GM20431 (cell line): ENCODE data around the gene HPS3.

Experiments
- in situ Hi-C: fragments of 300-500 bp; cut with MseI, MboI; formaldehyde crosslinking; loops from one replicate; pipeline ENCODE4 v1.15.0; 2020; ENCODE audit warnings: low sequenced_read_pairs; ENCODE audit not compliant: unreplicated experiment

HPS3 gene

DNA sequence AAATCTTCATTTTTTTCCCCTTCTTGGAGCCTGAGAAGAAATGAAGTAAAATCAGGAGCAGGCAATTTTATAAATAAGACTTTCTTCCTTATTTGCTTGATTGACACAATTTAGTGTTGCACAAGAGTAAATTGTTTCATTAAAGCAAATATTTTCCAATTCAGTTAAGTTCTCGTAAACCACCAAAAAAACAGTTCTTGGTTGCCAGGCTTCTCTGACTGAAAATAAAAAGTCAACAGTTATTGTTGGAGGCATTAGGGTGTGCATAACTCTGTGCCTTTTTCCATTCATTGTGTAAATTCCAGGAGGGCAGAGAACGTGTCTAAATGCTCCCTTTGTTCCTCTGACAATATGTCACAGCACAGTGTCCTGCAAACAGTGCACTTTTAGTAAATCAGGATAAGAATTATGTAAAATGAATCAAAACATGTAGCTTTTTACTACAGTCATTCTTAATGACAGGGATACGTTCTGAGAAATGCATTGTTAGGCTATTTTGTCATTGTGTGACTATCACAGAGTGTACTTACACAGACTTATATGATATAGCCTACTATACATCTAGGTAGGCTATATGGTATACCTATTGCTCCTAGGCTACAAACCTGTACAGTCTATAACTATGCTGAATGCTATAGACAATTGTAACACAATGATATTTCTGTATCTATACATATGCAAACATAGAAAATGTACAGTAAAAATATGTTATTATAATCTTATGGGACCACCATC is 92.5 kb downstream of the HPS3 start, which contains the start of gene CP:
Gene CP (minus strand): TSS at position 47 of the 735 bp plus-strand sequence. CDS start 37 bp downstream, at position 10.
- in situ Hi-C loops = no loop called here
